Immature natural killer cell (primary cell): ENCODE data around the gene BRSK1. TPM values are rescaled to one million over a fixed set of nuclear protein-coding genes. Genes with fewer than 3 reads are reported as not detected.

Experiments used
- DNase-seq, 3 donors: peaks; one replicate each; pipeline ENCODE4 v3.0.0; 2022; ENCODE audit warnings: mixed read lengths in 1 of 3
- H3K27ac Mint-ChIP-seq, 6 donors: one replicate each; pipeline ENCODE4 v1.8.0; 2020; ENCODE audit warnings: mixed read lengths in 6 of 6, mild to moderate bottlenecking in 5 of 6, inconsistent platforms in 4 of 6, moderate library complexity in 3 of 6
- H3K27me3 Mint-ChIP-seq, 3 donors: one replicate each; pipeline ENCODE4 v1.8.0; 2020 to 2021; ENCODE audit warnings: low read depth in 3 of 3, mild to moderate bottlenecking in 3 of 3, mixed read lengths in 3 of 3, moderate library complexity in 3 of 3, inconsistent platforms in 1 of 3
- H3K36me3 Mint-ChIP-seq, 3 donors: one replicate each; pipeline ENCODE4 v1.8.0; 2020; ENCODE audit warnings: mixed read lengths in 3 of 3, inconsistent platforms in 2 of 3, mild to moderate bottlenecking in 2 of 3
- H3K4me1 Mint-ChIP-seq, 2 donors: one replicate each; pipeline ENCODE4 v1.8.0; 2020; ENCODE audit warnings: inconsistent platforms in 2 of 2, mild to moderate bottlenecking in 2 of 2, mixed read lengths in 2 of 2, moderate library complexity in 1 of 2
- H3K4me3 Mint-ChIP-seq, 5 donors: one replicate each; pipeline ENCODE4 v1.8.0; 2020; ENCODE audit warnings: mild to moderate bottlenecking in 5 of 5, mixed read lengths in 5 of 5, inconsistent platforms in 3 of 5, moderate library complexity in 3 of 5
- H3K9me3 Mint-ChIP-seq, 6 donors: one replicate each; pipeline ENCODE4 v1.8.0; 2020; ENCODE audit warnings: mild to moderate bottlenecking in 6 of 6, mixed read lengths in 6 of 6, inconsistent platforms in 4 of 6, moderate library complexity in 3 of 6
- polyA plus RNA-seq, 3 donors: library from polyadenylated mRNA; unstranded; fragments of 300-500 nt; fragmentation: Illumina TruSeq; gene quantifications; one replicate each; pipeline ENCODE4 v1.2.3, GENCODE V29; 2021

The BRSK1 gene
- polyA plus RNA-seq, 3 donors from 2014 or later: not detected

DNA sequence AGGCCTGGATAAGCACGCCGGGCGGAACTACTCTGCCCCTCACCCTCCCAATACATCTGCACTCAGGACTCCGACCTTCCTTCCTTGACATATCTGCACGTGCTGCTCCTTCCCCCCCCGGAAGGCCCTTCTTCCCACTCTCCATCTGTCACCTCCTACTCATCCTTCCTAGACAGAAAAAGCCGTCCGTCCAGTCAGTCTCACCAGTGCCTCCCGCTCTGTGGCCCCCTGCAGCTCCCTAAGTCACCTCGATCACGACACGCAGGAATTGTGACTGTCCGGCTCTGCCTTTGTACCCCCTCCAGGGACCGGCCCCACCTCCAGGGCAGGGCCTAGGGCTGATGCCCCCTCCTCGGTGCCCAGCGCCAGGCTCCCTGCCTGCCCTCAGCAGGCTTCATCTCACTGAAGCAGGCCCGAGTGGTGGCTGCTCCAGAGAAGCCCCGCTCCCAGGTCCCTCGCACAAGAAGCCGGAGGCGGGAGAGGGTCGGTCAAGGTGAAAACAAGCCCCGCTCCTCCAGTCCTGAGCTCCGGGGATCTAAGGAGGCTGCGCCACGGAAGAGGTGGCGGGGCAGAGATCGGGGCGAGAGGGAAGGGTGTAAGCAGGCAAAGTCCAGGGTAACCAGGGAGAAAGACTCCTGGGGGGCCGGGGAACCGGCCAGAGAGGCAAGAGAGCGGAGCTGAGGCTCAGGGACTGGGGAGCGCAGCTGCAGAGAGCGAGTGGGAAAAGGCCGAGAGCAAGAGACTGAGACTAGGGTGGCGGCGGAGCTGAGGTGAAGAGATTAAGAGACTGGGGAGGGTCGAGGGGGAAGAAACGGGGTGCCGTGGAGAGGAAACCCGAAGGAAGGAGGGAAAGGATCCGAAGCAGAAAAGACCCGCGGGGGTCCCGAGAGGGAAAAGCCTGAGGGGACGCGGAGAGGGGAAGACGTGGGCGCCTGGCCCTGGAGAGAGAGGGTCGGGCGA lies 26.1 kb upstream of the BRSK1 start:
- DNase-seq: peak in 2 of 3 donors; percentile 17 to 19
- peak overlapping the region; percentile 97 to 100 (median 98) for H3K4me3 Mint-ChIP-seq
- H3K9me3 Mint-ChIP-seq: no peaks in the 10 kb centered on the region
- H3K27ac Mint-ChIP-seq: peak overlapping the region; percentile 96 to 99 (median 99)
- H3K27me3 Mint-ChIP-seq: peaks cover 7 to 22% (median 16%) of the 10 kb centered on the region in 3 donors
- H3K36me3 Mint-ChIP-seq: peaks cover 0 to 3% (median under 1%) of the 10 kb centered on the region in 3 donors
- H3K4me1 Mint-ChIP-seq: peaks cover 59 to 66% of the 10 kb centered on the region in 2 donors

DNA sequence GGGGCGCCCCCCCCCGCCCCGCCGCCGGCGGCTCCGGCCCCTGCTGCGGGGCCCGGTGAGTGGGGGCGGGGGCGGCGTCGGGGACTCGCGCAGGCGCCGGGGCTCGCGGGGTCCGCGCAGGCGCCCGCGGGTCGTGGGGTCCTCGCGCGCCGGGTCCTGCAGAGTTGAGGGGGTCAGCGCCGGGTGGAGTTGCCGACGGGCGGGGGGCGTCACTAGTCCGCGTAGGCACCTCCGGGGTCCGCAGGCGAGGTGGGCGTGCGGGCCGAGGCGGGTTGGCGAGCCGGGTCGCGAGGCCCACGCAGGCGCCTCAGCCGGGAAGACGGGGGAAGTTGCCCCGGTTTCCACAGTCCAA lies 25.3 kb upstream of the BRSK1 start:
- Mint-ChIP-seq H3K9me3 (no peaks in the 10 kb centered on the region), H3K4me1 (peaks cover 51 to 58% of the 10 kb centered on the region in 2 donors), H3K27ac (peak overlapping the region in 4 of 6 donors; percentile 94 to 99 (median 98))

DNA sequence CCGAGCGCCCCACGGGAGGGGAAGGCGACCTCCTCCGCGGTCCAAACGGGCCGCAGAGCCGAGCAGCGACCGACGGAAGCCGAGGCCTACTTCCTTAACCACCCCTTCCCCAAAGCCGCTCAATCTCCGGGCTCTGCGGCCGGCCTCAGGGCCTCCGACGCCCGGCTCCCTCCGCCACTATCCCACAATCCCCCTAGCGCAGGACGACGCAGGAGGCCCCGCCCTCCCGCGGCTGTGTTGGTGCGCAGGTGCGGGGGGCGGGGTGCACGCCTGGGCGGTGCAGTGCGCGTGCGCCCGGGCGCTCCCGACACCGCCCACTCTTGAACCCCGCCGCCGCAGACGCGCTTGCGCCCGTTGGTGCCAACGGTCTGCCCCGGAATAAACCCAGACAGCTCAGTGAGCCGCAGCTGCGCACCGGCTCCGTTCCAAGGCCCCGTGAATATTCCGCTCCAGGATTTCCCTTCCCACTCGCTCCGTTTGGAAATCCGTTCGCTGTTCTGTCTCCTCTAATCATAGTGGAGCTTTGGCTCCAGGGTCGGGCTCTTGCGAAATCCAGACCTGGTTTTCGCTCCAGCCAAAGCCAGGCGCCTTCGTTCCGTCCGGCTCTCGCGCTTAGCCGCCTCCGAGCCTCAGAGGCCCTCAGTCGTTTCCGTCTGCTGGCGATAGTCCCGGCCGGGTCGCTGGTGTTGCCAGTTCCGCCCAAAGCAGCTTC lies 24.8 kb upstream of the BRSK1 start, which contains the start of gene PPP6R1:
Gene PPP6R1 (minus strand): TSS at position 190 of the 712 bp plus-strand sequence. CDS start 11,914 bp downstream, outside the sequence.
- Mint-ChIP-seq H3K27me3 (peaks cover 7 to 22% (median 12%) of the 10 kb centered on the region in 3 donors), H3K4me1 (peaks cover 46 to 53% of the 10 kb centered on the region in 2 donors), H3K4me3 (peak within 1 kb of the TSS; percentile 97 to 100 (median 99)), H3K27ac (peak within 1 kb of the TSS; percentile 98 to 99 (median 99)), H3K9me3 (no peaks in the 10 kb centered on the region), H3K36me3 (peaks cover 0 to 8% (median 3%) of the 10 kb centered on the region in 3 donors)
- DNase-seq: peak; percentile 95 to 97 (median 96)

More for the DNA sequence above, 25.3 kb upstream of the BRSK1 start:
- peak overlapping the region; percentile 88 to 99 (median 97) for H3K4me3 Mint-ChIP-seq
- peaks cover 0 to 8% (median 3%) of the 10 kb centered on the region in 3 donors for H3K36me3 Mint-ChIP-seq
- peaks cover 7 to 22% (median 15%) of the 10 kb centered on the region in 3 donors for H3K27me3 Mint-ChIP-seq
- DNase-seq: no peak

DNA sequence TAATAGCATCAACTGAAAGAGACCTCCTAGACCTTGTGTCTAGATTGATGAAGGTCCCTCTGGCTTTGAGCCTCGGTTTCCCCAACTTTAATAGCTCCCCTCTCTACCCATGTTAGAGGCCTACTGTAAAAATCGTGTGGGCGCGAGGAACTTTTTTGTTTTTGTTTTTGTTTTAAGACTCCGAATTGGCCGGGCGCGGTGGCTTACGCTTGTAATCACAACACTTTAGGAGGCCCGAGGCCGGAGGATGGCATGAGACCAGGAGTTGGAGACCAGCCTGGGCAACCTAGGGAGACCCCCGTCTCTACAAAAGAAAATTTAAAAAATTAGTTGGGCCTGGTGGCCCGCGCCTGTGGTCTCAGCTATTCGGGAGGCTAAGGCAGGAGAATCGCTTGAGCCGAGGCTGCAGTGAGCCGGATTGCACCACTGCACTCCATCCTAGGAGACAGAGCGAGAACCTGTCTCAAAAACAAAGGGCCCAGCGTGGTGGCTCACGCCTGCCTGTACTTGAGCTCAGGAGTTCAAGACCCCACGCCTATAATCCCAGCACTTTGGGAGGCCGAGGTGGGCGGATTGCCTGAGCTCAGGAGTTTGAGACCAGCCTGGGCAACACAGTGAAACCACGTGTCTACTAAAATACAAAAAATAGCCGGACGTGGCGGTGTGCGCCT lies 24.1 kb upstream of the BRSK1 start:
- Mint-ChIP-seq H3K4me1 (peaks cover 39 to 46% of the 10 kb centered on the region in 2 donors), H3K36me3 (peaks cover 0 to 8% (median 3%) of the 10 kb centered on the region in 3 donors), H3K9me3 (no peaks in the 10 kb centered on the region), H3K27ac (peak overlapping the region; percentile 94 to 99 (median 98)), H3K4me3 (peak overlapping the region; percentile 88 to 99 (median 97)), H3K27me3 (peaks cover 7 to 24% (median 7%) of the 10 kb centered on the region in 3 donors)
- DNase-seq: no peak

DNA sequence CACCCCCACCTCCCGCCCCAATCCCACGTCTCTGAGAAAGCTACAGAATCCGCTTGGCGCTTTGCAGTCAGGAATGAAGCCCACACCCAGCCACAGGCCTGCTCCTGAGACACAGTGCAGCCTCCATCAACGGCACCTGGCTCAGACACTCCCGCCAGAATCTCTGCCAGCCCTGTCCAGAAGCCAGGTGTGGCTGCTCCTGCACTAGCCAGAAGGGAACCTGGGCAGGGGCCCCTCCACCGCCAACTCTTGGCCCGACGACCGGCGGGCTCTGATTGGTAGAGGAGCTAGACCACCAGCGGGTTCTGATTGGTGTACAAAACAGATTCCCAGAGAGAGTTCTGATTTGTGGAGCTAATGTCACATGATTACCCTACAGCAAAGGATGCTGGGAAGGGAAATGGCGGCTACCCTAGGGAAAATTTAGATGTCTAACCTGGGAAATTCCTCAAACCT lies 22.1 kb upstream of the BRSK1 start:
- H3K4me3 Mint-ChIP-seq: no peak overlapping the region
- no peak for DNase-seq
- peaks cover 27 to 30% of the 10 kb centered on the region in 2 donors for H3K4me1 Mint-ChIP-seq
- H3K27me3 Mint-ChIP-seq: peaks cover 13 to 32% (median 13%) of the 10 kb centered on the region in 3 donors
- peaks cover 6 to 15% (median 10%) of the 10 kb centered on the region in 3 donors for H3K36me3 Mint-ChIP-seq
- H3K27ac Mint-ChIP-seq: peak overlapping the region in 2 of 6 donors; percentile 24 to 28
- H3K9me3 Mint-ChIP-seq: peaks cover 2 to 7% (median 5%) of the 10 kb centered on the region in 6 donors

DNA sequence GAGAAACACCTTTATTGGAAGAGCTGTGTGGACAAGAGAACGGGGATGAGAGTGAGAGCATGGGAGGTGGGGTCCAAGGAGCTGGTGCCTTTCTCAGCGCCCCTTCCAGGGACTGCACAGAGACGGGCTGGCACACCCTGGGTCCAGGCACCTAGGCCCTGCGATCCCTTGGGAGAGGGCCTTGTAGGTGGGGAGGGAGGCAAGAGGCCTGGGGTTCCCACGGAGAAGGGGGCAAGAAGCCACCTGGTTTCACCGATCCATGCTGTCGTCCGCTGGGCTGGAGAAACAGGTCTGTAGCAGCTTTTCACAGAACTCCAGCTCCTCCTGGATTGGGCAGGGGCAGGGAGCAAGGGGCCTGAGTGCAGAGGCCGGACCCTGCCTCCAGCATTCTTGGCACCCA lies 21.4 kb upstream of the BRSK1 start:
- no peak for DNase-seq
- H3K9me3 Mint-ChIP-seq: peaks cover 2 to 9% (median 6%) of the 10 kb centered on the region in 6 donors
- H3K4me1 Mint-ChIP-seq: peaks cover 23 to 24% of the 10 kb centered on the region in 2 donors
- peaks cover 14 to 30% (median 14%) of the 10 kb centered on the region in 3 donors for H3K27me3 Mint-ChIP-seq
- no peak overlapping the region for H3K4me3 Mint-ChIP-seq
- peaks cover 6 to 15% (median 10%) of the 10 kb centered on the region in 3 donors for H3K36me3 Mint-ChIP-seq
- H3K27ac Mint-ChIP-seq: peak overlapping the region in 1 of 6 donors; percentile 69

DNA sequence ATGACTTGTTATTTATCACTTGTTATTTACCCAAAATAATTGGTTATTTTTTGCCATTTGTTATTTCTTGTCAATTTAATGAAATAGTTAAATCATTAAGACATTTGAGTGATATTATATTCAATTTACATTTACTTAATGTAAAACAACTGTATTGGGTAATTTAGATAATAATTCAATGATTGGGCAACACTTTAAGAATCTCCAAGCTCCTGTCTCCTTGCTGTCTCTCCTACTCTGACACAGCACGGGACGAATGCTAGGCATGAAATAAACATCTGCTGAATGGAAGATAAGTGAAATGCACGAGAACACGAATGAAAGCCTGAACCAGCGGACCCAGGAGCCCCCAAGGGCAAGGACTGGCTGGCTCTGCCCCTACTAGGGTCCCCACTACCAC lies 19.3 kb upstream of the BRSK1 start:
- no peak for DNase-seq
- Mint-ChIP-seq H3K4me3 (no peak overlapping the region), H3K4me1 (peaks cover 13% of the 10 kb centered on the region in 2 donors), H3K27me3 (peaks cover 8 to 18% (median 11%) of the 10 kb centered on the region in 3 donors), H3K27ac (peak overlapping the region in 1 of 6 donors; percentile 46), H3K36me3 (peaks cover 6 to 19% (median 14%) of the 10 kb centered on the region in 3 donors), H3K9me3 (peaks cover 2 to 9% (median 6%) of the 10 kb centered on the region in 6 donors)

DNA sequence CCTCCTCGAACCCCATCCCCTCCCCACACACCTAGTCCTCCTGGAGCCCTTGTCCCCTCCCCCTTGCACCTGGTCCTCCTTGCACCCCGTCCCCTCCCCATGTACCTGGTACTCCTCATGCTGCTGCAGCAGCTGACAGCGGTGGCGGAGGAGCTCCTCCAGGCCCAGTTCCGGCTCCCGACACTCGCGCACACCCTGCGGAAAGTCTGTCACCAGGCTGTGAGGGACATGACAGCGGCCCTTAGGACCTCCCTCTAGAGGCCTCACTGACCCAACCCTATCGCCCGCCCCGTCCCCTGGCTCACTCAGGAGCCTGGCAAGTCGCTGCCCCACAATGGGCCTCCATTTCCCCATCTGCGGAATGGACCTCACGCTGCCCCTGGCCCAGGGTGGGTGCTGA lies 18.6 kb upstream of the BRSK1 start:
- no peak for DNase-seq
- Mint-ChIP-seq H3K4me3 (no peak overlapping the region), H3K36me3 (peaks cover 6 to 19% (median 17%) of the 10 kb centered on the region in 3 donors), H3K27ac (no peak overlapping the region), H3K4me1 (peaks cover 8 to 12% of the 10 kb centered on the region in 2 donors), H3K9me3 (peaks cover 2 to 9% (median 6%) of the 10 kb centered on the region in 6 donors), H3K27me3 (peaks cover 8 to 18% (median 9%) of the 10 kb centered on the region in 3 donors)

DNA sequence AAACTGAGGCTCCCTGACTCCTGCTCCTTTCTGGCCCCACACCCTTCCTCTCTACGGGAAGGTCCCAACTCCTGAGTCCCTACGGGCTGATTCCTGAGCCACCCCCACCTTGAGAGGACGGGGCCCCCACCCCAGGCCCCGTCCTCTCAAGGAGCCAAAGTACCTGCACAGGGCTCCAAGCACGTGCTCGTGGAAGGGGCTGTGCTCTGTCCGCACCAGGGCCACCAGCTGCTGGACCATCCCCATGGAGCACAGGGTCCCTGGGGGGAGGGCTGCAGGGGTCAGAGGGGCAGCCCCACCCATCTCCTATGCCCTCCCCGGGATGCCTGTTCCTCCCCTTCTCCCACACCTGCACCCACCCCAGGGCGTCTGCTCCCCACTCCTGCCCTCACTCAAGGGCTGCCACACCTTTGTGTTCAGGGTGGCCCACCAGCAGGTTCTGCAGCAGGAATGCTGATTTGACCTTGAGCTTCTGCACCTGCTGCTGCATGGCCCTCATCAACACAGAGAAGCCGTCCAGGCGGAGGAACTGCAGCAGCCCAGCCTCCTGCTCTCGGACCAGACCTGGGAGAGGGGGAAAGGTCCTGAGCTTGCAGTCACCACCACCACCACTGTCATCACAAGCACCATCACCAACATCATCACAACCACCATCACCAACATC lies 17.9 kb upstream of the BRSK1 start:
- peaks cover 3 to 9% (median 6%) of the 10 kb centered on the region in 6 donors for H3K9me3 Mint-ChIP-seq
- peaks cover 8 to 18% (median 9%) of the 10 kb centered on the region in 3 donors for H3K27me3 Mint-ChIP-seq
- peaks cover 9 to 18% of the 10 kb centered on the region in 2 donors for H3K4me1 Mint-ChIP-seq
- H3K27ac Mint-ChIP-seq: peak overlapping the region; percentile 55 to 93 (median 85)
- DNase-seq: peak in 1 of 3 donors; percentile 24
- peaks cover 10 to 25% (median 20%) of the 10 kb centered on the region in 3 donors for H3K36me3 Mint-ChIP-seq
- H3K4me3 Mint-ChIP-seq: peak overlapping the region in 3 of 5 donors; percentile 3 to 66 (median 5)

DNA sequence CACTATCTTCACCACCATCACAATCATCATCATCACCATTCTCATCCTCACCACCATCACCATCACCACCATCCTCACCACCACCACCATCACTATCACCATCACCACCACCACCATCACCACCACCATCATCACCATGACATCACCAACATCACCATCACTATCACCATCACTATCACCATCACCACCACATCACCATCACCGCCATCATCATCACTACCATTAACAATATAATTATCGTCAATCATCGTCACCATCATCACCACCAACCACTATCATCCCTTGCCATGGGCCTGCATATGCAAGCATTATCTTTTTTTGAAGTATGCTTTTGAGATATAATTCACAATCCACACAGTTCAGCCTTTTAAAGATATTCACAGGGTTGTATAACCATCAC lies 17.4 kb upstream of the BRSK1 start:
- H3K27me3 Mint-ChIP-seq: peaks cover 8 to 18% (median 9%) of the 10 kb centered on the region in 3 donors
- DNase-seq: peak in 1 of 3 donors; percentile 32
- H3K36me3 Mint-ChIP-seq: peaks cover 10 to 27% (median 21%) of the 10 kb centered on the region in 3 donors
- H3K4me3 Mint-ChIP-seq: peak overlapping the region in 4 of 5 donors; percentile 3 to 66 (median 5)
- H3K9me3 Mint-ChIP-seq: peaks cover 5 to 9% (median 6%) of the 10 kb centered on the region in 6 donors
- peak overlapping the region; percentile 55 to 93 (median 85) for H3K27ac Mint-ChIP-seq
- peaks cover 9 to 18% of the 10 kb centered on the region in 2 donors for H3K4me1 Mint-ChIP-seq

DNA sequence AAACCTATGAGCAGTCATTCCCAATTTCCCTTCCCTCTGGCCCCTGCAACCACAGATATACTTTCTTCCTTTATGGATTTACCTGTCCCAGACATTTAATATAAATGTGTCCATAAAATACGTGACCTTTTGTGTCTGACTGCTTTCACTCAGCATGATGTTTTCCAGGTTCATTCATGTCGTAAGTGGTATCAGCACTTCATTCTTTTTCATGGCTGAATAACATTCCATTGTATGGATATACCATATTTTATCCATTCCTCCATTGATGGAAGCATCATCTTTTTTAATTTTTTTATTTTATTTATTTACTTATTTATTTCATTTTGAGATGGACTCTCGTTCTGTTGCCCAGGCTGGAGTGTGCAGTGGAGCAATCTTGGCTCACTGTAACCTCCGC lies 17.0 kb upstream of the BRSK1 start:
- peaks cover 5 to 9% (median 6%) of the 10 kb centered on the region in 6 donors for H3K9me3 Mint-ChIP-seq
- DNase-seq: no peak
- H3K4me3 Mint-ChIP-seq: peak overlapping the region in 3 of 5 donors; percentile 5 to 66 (median 5)
- peaks cover 8 to 18% (median 9%) of the 10 kb centered on the region in 3 donors for H3K27me3 Mint-ChIP-seq
- H3K27ac Mint-ChIP-seq: peak overlapping the region; percentile 55 to 93 (median 85)
- H3K36me3 Mint-ChIP-seq: peaks cover 11 to 29% (median 22%) of the 10 kb centered on the region in 3 donors
- H3K4me1 Mint-ChIP-seq: peaks cover 9 to 18% of the 10 kb centered on the region in 2 donors

DNA sequence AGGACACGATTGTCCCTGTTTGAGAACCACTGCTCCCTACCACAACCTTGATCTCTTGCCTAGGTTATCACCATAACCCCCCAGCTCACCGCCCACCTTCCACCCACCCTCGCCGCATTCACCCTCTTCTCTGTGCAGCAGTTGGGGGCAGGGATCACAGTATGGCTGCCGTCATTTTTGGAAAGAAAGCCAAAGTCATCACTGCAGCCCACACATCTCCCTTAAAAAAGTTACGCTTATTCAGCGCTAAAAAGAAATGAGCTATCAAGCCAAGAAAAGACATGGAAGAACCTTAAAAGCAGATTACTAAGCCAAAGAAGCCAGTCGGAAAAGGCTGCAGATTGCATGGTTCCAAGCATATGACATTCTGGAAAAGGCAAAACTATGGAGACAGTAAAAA lies 14.5 kb upstream of the BRSK1 start:
- DNase-seq: no peak
- H3K27me3 Mint-ChIP-seq: peaks cover 9 to 18% (median 10%) of the 10 kb centered on the region in 3 donors
- no peak overlapping the region for H3K4me3 Mint-ChIP-seq
- H3K27ac Mint-ChIP-seq: peak overlapping the region in 1 of 6 donors; percentile 28
- peaks cover 16 to 28% (median 26%) of the 10 kb centered on the region in 3 donors for H3K36me3 Mint-ChIP-seq
- peaks cover 9 to 18% of the 10 kb centered on the region in 2 donors for H3K4me1 Mint-ChIP-seq
- H3K9me3 Mint-ChIP-seq: peaks cover 5 to 9% (median 6%) of the 10 kb centered on the region in 6 donors
